HG03039 (cell line): ENCODE data around the gene TNFRSF21.

ENCODE experiments used
- ATAC-seq: cut with Tn5 transposase; IDR thresholded peaks from one replicate; pipeline ENCODE4 v1.9.1; 2021; ENCODE audit warnings: mild to moderate bottlenecking, moderate library complexity; ENCODE audit not compliant: unreplicated experiment

Gene TNFRSF21

DNA sequence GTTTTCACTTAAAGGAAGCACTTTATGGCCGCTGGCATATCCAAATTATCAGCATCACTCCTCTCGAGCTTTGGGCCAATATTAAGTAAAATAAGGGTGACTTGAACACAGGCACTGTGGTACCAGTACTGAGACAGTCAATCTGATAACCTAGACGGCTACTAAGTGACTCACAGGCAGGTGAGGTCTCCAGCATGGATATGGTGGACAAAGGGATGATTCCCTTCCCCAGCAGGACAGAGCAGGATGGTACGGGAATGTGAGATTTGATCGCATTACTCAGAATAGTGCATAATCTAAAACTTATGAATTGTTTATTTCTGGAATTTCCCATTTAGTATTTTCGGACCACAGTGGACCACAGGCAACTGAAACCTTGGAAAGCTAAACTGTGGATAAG, 55.7 kb downstream of the TNFRSF21 start:
- ATAC-seq, result no peak

GRCh38 chr6:47253136-47253535, 56.6 kb downstream of the TNFRSF21 start:
- no peak for ATAC-seq

DNA sequence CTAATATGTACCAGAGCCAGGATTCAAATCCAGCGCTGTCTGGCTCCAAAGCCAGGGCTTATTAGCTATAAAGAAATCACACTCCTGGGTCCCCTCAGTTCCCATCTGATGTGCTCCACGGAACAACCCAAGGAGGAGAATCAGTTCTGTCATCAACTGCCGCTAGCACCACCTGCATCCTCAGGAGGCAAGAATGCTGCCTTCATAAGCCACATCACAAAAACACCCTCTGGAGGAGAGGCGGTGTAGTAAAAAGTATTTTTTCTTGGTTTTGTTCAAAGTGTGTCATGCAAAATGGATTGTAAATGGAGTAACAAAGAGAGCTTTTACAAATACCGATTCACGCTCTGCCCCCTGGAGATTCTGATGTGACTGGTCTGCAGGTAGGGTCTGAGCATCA, 57.1 kb downstream of the TNFRSF21 start:
- ATAC-seq, result no peak

GRCh38 chr6:47251396-47251795, 58.3 kb downstream of the TNFRSF21 start:
- no peak for ATAC-seq

GRCh38 chr6:47250302-47250701, 59.4 kb downstream of the TNFRSF21 start:
- no peak for ATAC-seq

DNA sequence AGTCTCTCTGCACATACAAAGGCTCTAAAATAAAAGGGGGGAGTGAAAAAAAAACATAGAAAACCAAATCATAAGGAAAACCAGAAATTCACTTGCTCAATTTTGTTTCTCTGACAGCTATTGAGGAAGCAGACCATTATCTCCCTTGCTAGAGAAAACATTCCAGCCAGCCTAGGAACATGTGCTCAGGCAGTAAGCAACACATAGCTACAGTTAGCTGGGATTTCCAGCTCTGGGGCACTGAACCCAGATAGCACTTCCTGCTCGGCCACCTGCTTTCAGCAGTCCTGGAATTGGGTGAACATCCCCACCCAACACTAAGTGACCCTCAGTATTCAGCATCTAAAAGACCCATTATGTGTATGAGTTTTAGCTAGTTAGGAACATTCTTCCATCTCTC, 61.3 kb downstream of the TNFRSF21 start:
- ATAC-seq, result no peak

GRCh38 chr6:47247227-47247797, 62.4 kb downstream of the TNFRSF21 start:
- ATAC-seq, result no peak

DNA sequence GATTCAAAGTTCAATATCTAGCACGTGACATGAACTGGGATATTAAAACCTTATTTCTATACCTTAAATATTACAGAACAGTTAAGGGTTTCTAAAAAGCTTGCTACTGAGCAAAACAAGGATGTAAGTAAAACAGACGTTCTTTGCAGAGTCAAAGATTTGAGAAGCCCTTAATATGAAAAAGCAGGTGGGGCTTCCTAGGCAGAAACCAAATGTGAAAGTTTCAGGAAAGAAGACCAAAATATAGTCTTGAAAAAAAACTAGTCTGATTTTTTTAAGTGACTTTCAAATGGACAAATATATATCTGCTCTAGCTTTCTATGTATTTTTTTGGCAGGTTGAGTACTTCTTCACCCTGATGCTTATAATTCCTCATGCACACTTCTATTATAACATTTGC, 63.2 kb downstream of the TNFRSF21 start:
- ATAC-seq, result no peak

DNA sequence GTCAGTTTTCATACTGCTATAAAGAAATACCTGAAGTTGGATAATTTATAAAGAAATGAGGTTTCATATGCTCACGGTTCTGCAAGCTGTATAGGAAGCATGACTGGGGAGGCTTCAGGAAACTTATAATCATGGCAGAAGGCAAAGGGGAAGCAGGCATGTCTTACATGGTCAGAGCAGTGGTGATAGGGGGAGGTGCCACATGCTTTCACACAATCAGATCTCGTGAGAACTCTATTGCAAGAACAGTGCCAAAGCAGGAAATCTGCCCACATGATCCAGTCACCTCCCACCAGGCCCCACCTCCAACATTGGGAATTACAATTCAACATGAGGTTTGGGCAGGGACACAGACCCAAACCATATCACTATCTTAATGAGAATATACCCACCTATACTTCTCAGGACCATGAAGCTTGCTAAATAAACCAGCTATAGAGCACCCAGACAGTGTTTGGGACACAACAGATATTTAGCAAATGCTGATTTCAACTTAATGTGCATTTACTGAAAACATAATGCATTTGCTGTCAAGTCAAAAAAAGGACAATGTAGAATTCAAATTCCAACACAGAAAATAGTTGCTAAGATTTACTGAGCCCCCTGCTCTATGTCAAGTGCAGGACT, 63.8 kb downstream of the TNFRSF21 start:
- no peak for ATAC-seq

GRCh38 chr6:47242483-47243386, 67.0 kb downstream of the TNFRSF21 start:
- peak; percentile 97 for ATAC-seq

GRCh38 chr6:47241742-47242482, 67.8 kb downstream of the TNFRSF21 start:
- ATAC-seq, result peak; percentile 0

GRCh38 chr6:47240277-47240890, 69.3 kb downstream of the TNFRSF21 start:
- ATAC-seq, result no peak

- ATAC-seq, result no peak
These were observed 70.2 kb downstream of the TNFRSF21 start for GRCh38 chr6:47239546-47239945.

DNA sequence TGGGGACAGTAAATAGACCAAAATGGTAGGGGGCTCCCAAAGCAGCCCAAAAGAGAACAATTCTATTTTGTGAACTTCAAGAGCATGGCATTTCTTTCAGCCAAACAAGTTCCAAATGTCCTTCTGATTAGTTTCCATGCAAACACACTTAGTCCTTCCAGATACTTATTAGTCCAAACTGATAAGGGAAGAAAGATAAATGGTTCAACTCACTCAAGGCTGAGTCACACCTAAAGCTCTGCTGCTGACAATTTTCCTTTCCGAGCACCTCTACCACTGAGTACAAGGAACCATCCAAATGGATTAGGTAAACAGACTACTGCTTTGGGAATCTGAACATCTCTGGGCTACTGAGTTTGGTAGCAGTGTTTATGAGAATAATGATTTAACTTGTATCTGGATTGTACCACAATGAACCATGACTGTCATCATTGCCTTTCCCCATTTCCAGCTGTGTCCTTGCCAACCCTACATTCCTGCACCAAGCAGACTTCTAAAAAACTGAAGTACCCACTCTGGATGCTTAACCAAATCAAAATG, 71.2 kb downstream of the TNFRSF21 start:
- ATAC-seq, result no peak

- ATAC-seq, result no peak
These were observed 72.5 kb downstream of the TNFRSF21 start for GRCh38 chr6:47237196-47237595.

DNA sequence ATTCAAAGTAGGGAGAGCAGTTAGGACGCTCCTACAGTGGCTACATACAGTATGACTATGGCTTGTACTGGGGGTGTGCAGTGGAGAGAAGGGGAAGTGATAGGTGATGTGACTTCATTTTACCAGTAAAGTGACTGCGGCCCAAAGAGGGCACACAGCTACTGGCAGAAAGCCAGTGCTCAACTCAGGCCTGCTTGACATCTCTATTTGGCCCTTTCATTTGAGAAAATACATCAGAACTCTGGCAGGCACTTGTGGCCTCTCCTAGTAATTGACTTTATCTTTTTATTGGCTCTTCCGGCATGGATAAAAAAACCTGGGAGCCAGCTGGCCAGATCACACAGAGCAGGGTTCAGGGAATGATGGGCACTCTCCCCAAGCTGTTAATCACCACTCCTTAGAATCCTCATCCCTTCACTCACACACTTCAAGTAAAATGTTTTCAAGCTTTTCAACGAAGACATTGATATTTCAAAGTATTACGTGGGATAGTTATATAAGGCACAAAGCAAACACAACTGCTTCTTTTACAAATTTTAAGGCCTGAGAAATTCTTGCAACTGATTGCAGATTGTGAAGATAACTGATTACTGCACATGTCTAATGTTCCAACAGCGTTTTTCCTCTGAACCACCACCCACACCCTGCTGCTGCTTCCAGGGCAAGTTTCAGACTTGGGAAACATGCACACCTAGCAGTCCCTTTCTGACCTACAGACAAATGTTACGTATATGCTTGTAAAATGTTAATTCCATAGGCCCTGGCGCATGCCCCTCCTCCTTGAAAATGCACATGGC, 73.5 kb downstream of the TNFRSF21 start:
- ATAC-seq, result no peak

DNA sequence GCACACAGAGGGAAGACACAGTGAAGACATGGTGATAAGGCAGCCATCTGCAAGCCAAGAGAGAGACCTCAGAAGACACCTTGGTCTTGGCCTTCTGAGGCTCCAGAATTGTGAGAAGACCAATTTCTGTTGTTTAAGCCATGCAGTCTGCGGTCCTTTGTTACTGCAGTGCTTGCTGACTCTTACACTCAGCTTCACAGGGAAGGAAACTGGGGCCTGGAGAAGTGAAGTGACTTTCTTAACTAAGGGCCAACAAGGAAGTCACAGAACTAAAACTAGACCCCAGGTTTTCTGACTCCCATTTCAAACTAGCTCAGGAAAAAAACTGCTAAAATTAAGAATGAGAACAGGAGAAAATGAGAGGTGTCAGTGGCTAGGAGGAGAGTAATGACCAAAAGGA, 74.3 kb downstream of the TNFRSF21 start:
- ATAC-seq, result no peak

GRCh38 chr6:47234266-47234933, 75.3 kb downstream of the TNFRSF21 start:
- no peak for ATAC-seq

- ATAC-seq, result no peak
These were observed 78.6 kb downstream of the TNFRSF21 start for GRCh38 chr6:47231151-47231550.
